ENCODE measurements around the gene NOA1. TPM values are rescaled to one million over a fixed set of nuclear protein-coding genes. Genes with fewer than 3 reads are reported as not detected.

The NOA1 gene
- polyA plus RNA-seq (ENCODE audit: insufficient read length in 4 of 4) = 10 to 100 TPM; 20.6 to 24.1 (median 22.9) TPM

DNA sequence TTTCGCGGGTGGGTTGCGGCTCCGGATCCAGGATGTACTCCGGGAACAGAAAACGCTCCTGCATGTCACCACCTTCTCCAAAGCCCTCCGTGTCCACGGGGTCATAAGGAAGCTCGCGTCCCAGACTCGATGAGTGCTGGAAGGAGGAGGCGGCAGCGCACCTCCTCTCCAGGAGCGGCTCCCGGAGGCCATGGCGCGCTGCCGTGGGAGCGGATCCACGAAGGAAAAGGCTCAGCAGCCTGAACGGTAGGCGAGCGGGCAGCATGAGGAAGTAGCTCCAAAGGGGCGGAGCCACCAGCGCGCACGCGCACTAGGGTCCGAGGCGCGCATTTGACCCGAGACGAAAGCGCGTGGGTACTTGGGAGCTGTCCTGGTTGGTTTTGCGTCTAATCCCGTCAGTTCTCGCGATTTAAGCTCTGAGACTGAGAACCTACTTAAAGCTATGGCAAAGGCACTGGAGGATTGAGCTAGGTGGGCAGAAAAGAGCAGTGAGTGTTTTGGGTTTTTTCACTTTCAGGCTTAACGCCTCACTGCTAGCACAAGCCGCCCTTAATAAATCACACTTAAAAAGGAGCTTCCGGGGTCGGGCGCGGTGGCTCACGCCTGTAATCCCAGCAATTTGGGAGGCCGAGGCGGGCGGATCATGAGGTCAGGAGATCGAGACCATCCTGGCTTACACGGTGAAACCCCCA is at the start of gene NOA1:
NOA1 (minus strand) TSS at position 286 of the 692 bp plus-strand sequence; CDS start at position 265, 21 bp downstream.
- DNase-seq (ENCODE audit: low read depth in 4 of 4, low spot score in 3 of 4) = peak; percentile 98 to 99 (median 98)

DNA sequence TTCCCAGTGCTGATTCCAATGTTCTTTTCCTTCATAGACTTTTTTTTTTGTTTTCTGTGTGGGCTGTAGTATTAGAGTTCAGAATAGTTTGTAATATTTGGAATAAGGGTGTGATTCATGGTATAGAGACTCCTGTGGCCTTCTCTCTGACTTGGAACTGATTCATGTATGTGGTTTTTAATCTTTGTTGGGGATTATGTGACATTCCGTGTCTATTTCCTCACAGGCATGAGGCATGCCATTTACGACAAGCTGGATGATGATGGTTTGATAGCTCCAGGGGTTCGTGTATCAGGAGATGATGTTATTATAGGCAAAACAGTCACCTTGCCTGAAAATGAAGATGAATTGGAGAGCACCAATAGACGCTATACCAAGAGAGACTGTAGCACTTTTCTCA is 45.7 kb upstream of the NOA1 start:
- no peak for DNase-seq (ENCODE audit: low read depth in 4 of 4, low spot score in 3 of 4)

DNA sequence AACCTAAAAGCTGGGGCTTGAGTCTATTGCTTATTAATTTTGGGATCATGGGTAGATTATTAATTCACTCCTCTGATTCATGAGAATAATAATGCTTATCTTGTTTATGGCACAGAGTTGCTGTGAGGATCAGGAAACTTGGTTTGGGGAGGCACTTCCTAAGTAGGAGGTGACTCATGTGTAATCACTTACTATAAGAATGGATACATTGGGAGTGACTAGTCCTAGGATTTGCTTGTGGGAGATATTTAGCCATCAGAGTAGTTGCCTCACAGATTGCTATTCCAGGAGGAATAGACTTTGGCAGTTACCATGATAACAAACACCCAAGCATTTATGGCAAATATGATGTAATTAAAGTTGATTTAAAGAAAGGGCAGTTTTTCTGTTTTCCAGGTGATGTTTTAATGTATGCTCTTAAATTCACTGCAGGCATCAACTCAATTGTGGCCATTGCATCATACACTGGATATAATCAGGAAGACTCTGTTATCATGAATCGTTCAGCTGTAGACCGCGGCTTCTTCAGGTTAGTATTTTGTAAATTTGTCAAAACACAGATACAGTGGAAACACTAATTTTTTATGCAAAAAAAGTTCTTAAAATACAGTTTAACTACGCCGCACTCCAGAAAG is 43.2 kb upstream of the NOA1 start:
- DNase-seq (ENCODE audit: low read depth in 4 of 4, low spot score in 3 of 4) = no peak

DNA sequence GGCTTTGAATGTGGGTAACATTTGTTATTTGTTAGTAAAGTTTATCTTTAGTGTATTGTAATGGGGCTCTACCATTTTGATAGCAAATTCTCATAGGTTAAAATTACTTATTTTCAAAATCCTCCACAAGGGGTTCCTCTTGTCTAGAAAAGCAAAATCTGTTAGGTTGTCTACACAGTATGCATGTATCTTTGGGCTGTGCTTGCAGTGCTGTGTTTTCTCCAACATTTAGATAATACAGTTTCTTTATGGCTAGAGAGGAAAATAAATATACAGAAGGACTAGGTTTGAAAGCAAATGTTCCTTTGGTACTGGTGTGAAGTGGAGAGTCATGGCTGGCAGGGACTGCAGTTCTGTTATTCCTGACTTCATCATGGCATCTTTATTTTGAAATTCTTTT is 41.6 kb upstream of the NOA1 start:
- no peak for DNase-seq (ENCODE audit: low read depth in 4 of 4, low spot score in 3 of 4)

DNA sequence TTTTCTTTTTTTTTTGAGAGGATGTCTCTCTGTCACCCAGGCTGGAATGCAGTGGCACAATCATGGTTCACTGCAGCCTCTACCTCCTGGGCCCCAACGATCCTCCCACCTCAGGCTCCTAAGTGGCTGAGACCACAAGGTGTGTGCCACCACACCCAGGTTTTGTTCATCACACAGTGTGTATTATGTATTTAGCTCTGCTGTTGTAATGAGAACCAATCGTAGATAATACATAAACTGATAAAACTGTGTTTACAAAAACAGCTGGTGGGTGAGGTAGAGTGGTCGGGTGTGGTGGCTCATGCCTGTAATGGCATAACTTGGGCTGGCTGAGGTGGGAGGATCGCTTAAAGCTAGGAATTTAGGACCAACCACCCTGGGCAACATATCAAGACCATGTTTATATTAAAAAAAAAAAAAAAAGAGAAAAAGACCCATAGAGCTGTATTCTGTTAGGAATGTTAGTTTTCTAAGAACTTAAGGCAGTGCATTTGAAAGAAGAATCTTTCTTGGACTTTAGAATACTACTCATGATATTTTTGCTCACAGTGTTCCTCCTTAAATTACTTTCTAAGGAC is 36.2 kb upstream of the NOA1 start:
- DNase-seq (ENCODE audit: low read depth in 4 of 4, low spot score in 3 of 4) = no peak

DNA sequence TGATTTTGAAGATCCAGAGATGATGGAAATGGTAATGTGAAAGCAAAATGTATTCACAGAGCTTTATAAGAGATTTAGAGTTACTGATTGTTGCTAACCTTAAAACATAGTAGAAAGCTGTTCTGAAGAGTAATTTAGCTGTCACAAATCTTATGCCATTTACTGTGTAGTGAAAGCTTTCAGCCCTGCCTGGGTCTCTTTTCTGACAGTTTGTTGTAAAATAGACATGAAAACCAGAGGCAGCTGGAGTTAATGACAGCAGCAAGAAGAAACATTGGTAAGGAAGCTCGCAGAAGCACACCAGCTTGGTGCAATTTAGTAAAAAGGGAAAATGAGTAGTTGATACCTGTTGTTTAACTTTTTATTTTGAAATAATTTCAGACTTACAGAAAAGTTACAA is 22.3 kb upstream of the NOA1 start:
- DNase-seq (ENCODE audit: low read depth in 4 of 4, low spot score in 3 of 4) = no peak

DNA sequence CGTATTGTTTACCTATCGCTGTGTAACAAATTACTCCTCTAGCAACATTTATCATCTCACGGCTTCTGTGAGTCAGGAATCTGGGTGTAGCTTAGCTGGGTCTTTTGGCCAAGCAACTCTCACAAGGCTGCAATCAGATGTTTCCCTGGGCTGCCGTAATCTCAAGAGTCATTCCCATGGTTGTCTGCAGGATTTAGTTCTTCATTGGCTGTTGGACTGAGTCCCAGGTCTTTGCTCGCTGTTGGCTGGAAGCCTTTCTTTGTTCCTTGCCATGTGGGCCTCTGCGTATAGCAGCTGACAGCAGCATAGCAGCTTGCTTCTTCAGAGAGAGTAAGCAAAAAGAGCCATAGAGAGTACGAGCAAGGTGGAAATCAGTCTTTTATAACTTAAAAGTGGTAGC is 18.1 kb upstream of the NOA1 start:
- peak in 1 of 4 donors; percentile 36 for DNase-seq (ENCODE audit: low read depth in 4 of 4, low spot score in 3 of 4)

DNA sequence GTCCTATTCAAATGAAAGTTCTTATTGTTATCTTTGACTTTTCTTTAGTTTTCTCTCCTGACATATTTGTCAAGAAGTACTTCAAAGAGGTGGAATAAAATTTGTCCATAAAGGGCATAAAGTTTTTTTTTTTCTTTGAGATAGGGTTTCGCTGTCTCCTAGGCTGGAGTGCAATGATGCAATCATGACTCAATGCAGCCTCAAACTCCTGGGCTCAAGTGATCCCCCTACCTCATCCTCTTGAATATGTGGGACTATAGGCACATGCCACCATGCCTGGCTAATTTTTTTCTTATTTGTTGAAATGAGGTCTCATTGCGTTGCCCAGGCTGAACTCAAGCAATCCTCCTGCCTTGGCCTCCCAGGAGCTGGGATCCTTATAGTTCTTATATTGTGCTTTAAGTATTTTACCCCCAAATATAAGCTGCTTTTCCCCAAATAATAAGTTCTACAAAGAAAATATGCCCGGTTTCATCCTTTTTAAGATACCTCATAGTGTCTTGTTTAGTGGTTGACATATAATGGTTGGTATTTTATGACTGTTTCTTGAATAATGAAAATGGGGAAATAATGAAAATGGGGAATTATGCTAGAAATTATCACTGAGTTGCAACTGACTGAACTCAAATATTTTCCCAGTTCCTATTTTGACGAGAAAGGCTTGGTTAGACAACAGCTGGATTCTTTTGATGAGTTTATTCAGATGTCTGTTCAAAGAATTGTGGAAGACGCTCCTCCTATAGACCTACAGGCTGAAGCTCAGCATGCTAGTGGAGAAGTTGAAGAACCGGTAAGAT is 12.9 kb upstream of the NOA1 start:
- DNase-seq (ENCODE audit: low read depth in 4 of 4, low spot score in 3 of 4) = no peak

DNA sequence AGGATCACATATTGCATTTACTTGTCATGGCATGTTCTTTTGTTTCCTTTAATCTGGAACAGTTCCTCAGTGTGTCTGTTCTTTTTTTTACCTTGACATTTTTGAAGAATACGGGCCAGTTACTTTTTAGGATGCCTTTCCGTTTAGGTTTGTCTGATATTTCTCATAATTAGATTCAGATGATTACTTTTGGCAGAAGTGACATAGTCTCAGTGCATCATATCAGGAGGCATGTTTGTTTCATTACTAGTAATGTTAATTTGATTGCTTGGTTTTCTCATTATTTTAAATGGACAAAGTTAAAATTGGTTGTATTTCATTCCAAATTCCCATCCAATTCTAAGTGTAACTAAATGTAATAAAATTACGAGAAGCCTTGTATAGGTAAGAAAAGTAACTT is 9.5 kb upstream of the NOA1 start:
- no peak for DNase-seq (ENCODE audit: low read depth in 4 of 4, low spot score in 3 of 4)

DNA sequence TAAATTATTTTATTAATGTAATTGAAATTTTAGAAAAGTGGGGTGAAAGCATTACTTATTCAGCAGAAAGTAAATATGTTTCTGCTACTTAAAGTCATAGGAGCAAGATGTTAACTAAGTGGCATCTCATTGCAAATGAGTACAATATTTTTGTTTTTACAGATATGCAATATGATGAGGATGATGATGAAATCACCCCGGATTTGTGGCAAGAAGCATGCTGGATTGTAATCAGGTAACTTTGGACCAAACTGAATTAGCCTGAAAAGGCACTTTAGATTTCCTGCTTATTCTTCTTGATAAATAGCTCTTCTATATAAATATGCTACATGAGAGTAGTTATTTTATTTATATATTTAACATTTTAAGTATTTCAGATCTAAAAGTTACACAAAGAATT is 8.8 kb upstream of the NOA1 start:
- DNase-seq (ENCODE audit: low read depth in 4 of 4, low spot score in 3 of 4) = no peak

DNA sequence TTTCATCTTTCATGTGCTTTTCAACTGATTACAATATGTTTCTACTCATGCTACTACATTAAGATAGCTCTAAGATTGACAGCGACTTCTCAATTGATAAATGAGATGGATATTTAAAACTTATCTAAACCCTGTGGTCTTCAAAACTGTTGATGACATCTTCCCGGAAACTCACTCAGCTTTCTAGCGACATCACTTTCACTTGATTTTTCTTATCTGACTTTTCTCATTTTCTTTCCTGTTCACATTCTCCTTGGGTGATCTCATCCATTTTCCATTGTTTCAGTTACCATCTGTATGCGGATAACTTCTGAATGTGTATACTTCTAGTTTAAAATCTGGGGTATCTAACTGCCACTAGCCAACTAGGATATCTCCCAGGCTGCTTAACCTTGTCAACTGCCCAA is 4.4 kb upstream of the NOA1 start:
- DNase-seq (ENCODE audit: low read depth in 4 of 4, low spot score in 3 of 4) = no peak

DNA sequence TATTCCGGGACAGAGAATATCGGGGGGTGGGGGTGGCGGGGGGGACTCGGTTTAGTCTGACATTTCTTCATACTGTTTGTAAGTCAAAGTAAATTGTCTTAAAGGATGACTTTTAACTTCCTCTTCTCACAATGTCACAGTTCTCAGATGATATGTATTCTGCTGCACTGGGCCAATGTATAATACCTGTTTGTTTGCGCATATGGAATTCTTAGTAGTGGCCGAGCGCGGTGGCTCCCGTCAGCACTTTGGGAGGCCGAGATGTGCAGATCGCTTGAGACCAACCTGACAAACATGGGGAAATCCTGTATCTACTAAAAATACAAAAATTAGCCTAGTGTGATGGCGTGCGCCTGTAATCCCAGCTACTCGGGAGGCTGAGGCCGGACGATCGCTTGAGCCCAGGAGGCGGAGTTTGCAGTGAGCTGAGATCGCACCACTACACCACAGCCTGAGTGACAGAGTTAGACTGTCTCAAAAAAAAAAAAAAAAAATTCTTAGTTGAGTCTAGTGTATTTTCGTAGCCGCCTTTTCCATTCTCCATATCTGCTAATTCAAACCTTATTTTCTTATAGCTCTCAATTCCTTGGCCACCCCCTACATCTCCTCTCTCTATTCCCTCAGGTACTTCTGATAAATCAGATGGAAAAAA is 2.1 kb upstream of the NOA1 start:
- no peak for DNase-seq (ENCODE audit: low read depth in 4 of 4, low spot score in 3 of 4)

DNA sequence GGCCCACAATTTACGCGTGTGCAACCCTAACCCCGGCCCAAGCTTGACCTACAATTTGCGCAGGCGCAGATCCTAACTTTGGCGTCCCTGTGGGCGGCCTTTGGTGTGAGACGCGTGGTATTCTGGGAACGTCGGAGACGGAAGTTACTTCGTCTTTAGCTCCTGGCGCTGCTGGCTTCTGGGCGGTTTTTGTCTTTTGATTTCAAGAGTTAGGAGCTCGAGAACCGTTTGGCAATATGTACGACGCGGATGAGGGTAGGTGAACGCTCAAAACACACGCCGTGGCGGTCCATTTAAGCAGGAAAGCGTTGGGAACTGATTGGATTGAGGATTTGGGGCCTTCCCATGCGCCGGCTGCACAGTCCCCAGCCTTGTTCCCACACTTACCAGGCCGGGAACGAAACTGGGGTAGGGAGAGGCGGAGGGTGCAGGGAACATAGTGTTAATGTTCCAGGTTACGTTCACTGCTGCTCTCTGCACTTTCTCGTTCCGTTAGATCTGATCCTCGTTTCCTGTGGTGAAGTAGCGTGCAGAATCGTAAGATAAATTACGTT is 1.4 kb upstream of the NOA1 start, which contains the start of gene POLR2B:
POLR2B (plus strand) TSS at position 147 of the 554 bp plus-strand sequence; CDS start at position 237, 90 bp downstream.
- DNase-seq (ENCODE audit: low read depth in 4 of 4, low spot score in 3 of 4) = peak; percentile 86 to 90 (median 88)

DNA sequence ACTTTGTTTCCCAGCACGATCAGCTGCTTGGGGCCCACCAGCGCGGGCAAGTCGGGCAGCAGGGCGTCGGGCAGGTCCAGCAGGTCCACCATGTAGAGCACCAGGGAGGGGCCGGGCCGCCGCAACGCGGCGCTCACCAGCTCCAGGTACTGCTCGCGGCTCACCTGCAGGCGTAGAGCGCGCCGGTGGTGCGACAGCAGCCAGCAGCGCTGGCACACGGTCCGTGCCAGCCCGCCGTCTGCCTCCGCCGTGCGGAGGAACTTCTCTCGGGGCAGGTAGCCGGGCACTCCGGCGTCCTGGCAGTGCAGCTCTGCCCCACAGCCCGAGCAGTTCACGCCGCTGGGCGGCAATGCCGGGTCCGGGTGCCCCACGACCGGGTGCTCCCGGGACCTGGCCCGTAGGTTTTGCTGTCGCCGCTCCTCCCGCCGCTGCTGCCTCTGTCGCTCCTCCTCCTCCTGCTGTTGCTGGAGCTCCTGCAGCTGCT is 527 bp downstream of the NOA1 start:
- DNase-seq (ENCODE audit: low read depth in 4 of 4, low spot score in 3 of 4) = no peak

DNA sequence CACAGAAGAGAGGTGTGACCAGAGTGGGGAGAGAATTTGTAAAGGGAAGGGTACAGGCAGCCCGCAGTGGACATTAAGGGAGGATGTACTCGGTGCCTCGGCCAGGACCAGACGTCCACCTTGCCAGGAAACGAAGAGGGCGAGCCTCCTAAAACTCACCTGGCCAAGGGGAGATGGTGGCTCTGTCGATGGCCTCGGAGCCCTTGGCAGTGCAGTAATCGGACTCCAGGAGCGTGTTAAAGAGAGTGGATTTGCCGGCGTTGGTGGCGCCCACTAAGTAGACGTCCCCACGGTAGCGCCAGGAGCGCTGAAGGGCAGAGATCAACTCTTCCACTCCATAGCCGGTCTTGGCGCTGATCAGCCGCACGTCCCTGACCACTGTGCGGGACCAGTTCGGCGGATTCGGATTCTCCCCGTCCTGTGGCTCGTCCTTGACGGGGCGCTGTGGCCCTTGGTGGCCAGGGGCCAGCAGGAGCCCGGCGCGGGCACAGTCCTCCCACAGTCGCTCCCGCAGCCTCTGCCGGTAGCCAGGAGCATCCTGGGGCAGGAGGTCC is 1.0 kb downstream of the NOA1 start:
- DNase-seq (ENCODE audit: low read depth in 4 of 4, low spot score in 3 of 4) = no peak

DNA sequence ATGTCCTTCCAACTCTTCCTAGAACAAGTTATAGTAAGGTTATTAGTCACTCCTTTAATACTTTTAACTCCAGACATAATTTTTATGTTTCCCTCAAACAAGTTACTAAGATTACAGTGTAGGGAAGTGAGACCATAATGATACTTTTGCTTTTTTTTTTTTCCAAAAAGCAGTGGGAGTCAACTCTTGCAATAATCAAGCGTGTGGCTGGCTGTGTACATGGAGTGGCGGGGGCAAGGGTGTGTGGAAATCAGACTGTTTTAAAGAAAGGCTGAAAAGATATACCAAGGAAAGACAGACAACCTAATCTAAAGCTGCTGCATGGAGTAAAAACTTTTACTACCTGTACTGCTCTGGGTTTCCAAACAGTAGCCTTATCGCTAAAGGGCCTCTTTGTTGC is 4.1 kb downstream of the NOA1 start:
- no peak for DNase-seq (ENCODE audit: low read depth in 4 of 4, low spot score in 3 of 4)

DNA sequence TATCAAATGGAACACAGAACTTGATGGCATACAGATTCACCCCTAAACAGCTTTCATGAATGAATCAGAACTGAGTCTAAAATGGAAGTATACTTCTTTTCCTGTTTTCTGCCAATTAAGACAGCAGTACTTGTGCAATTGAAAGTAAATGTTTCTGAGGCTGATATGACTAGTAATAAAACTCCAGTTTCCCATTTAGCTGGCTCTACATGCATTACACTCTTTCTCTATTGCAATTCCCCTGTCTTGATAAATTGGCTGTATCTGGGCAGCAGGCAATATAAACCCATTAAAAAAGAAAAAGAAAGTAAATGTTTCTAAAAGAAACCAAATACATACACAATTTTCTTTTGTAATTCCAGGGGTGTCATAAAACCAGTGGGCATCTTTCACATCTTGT is 4.6 kb downstream of the NOA1 start:
- no peak for DNase-seq (ENCODE audit: low read depth in 4 of 4, low spot score in 3 of 4)

DNA sequence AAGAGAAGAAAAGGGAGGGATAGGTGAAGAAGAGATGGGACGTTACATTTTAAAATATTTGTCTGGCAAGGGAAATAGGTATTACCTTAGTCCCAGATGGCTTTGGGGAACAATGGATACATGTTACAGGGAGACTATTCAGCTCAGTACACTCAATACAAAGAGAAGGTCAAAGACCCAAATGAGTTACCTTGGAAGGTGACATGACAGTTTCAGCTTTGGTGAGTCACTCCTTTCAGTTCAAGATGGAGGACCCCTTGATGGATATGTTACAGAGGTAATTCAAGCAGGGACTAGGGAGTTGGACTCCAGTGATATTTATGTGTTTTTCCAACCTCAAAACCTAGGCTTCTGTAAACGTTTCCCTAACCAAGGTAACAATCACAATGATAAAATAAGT is 5.0 kb downstream of the NOA1 start:
- no peak for DNase-seq (ENCODE audit: low read depth in 4 of 4, low spot score in 3 of 4)

DNA sequence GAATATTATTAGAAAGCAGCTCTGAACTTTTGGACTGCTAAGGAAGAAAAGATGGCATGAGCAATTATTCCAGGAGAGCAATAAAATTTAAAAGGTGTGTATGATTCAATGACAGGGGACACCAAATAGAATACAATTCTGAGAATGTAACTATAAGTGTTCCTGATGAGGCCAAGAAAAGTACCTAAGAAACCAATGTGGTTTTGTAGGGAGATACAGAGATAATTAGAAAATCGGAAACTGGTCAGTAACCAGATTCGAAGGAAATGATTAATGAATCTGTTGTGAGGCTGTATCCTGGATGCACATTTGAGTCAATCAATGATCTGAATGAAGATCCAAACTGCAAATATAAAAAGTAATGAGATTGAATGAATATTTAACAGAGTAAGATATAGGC is 6.0 kb downstream of the NOA1 start:
- no peak for DNase-seq (ENCODE audit: low read depth in 4 of 4, low spot score in 3 of 4)

DNA sequence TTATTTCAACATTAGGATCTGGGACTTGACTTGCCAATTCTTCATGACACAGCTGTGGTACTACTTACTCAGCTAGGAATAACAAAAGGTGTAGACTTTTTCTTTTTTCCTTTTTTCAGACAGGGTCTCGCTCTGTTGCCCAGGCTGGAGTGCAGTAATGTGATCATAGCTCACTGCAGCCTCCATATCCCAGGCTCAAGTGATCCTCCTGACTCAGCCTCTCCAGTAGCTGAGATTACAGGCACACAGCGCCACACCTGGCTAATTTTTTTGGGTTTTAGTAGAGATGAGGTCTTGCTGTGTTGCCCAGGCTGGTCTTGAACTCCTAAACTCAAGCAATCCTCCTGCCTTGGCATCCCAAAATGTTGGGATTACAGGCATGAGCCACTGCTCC is 16.3 kb downstream of the NOA1 start:
- DNase-seq (ENCODE audit: low read depth in 4 of 4, low spot score in 3 of 4) = no peak
